Fibroblast of skin of left quadriceps (primary cell): ENCODE measurements around the gene UBA52.
A peak's percentile ranks its signal among the peaks of the same experiment; 100 is the strongest.
"Not testable (repeated sequence)": the region's sequence is repeated elsewhere in the genome, so short reads cannot be mapped to it uniquely, and the experiment has no call there.

Experiments
- DNase-seq, 2 experiments: peaks; one replicate each; pipeline ENCODE4 v3.0.0-alpha.2; 2013; ENCODE audit warnings: low read depth in 2 of 2

UBA52 gene

GRCh38 chr19:18571564-18572344 lies at the start of gene UBA52:
Gene UBA52, plus strand, starts transcription at chr19:18571857. Its CDS starts 1,444 bp downstream, at chr19:18573301.
- DNase-seq = peak; percentile 91

- DNase-seq = peak; percentile 100
These were observed 49.4 kb upstream of the UBA52 start for GRCh38 chr19:18522124-18522861.

- DNase-seq = not testable (repeated sequence)
These were observed 48.7 kb upstream of the UBA52 start for GRCh38 chr19:18522862-18523440.

- DNase-seq = no peak
These were observed 47.8 kb upstream of the UBA52 start for GRCh38 chr19:18523841-18524240.

GRCh38 chr19:18526316-18526715 lies 45.3 kb upstream of the UBA52 start:
- DNase-seq = no peak

GRCh38 chr19:18529782-18530181 lies 41.9 kb upstream of the UBA52 start:
- no peak for DNase-seq

GRCh38 chr19:18531485-18531884 lies 40.2 kb upstream of the UBA52 start:
- no peak for DNase-seq

GRCh38 chr19:18532168-18532890 lies 39.3 kb upstream of the UBA52 start:
- DNase-seq = no peak

- DNase-seq = no peak
These were observed 38.6 kb upstream of the UBA52 start for GRCh38 chr19:18533058-18533457.

GRCh38 chr19:18536475-18536874 lies 35.2 kb upstream of the UBA52 start:
- DNase-seq = no peak

- no peak for DNase-seq
These were observed 34.2 kb upstream of the UBA52 start for GRCh38 chr19:18537431-18537830.

GRCh38 chr19:18538115-18538514 lies 33.5 kb upstream of the UBA52 start:
- DNase-seq = no peak

GRCh38 chr19:18539372-18539771 lies 32.3 kb upstream of the UBA52 start:
- no peak for DNase-seq

- DNase-seq = not testable (repeated sequence)
These were observed 31.5 kb upstream of the UBA52 start for GRCh38 chr19:18540200-18540599.

GRCh38 chr19:18541258-18541991 lies 30.2 kb upstream of the UBA52 start:
- DNase-seq = no peak

- DNase-seq = no peak
These were observed 29.4 kb upstream of the UBA52 start for GRCh38 chr19:18541992-18542940.

- peak; percentile 67 to 70 for DNase-seq
These were observed 28.5 kb upstream of the UBA52 start, which contains the start of gene FKBP8 for GRCh38 chr19:18542941-18543813. Gene FKBP8, minus strand, starts transcription at chr19:18543573. Its CDS starts 1,603 bp downstream, at chr19:18541970.

GRCh38 chr19:18543814-18544475 lies 27.7 kb upstream of the UBA52 start:
- DNase-seq = peak; percentile 27 to 28
